GM12875 (cell line): Measurements from ENCODE around the gene SCN11A.

Experiments
- H3K4me3 ChIP-seq: one replicate; pipeline ENCODE4 v1.5.1; 2011; ENCODE audit warnings: low read depth, low read length, control low read depth
- TF ChIP-seq, protein P1 (sequence below): IDR thresholded peaks from 2 replicates; pipeline ENCODE4 v1.5.1; 2011; ENCODE audit warnings: low read depth, mild to moderate bottlenecking, control low read depth, inconsistent platforms, low read length, moderate library complexity, borderline replicate concordance; ENCODE audit not compliant: insufficient read depth

Gene SCN11A

DNA sequence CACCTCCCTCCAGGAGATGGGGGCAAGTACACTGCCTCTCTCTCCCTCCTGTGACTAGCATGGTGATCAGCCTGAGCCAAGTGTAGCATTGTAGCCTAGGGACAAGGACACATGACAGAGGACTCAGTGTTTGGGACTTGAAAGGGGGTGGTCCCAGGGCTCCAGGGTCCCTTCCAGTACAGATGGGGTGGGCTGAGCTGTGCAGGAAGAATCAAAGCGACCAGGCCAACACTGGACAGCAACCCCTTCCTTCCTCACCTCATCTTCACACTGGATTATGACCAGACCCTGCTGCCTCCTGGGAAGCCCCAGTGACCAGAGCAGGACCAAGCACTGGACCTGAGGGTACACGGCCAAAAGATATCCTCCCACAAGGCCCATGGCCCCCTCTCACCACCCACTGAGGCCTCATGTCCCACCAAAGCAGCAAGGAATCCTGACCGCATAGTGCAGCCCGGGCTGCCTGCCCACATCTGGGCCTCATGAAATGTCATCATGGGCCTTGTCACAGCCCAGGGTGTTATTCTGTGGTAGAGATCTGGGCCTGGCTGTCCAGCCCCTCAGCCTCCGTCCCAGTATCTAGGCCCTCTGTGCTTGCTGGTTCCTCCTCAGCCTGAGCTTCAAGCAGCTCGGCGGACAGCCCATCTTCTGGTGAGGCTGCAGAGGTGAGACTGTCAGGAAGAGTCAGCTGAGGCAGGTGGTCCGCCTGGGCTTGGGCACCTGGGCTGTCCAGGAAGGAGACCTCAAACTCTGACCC lies 46.1 kb upstream of the SCN11A start:
- no peak overlapping the region for H3K4me3 ChIP-seq
- TF ChIP-seq, protein P1, sequence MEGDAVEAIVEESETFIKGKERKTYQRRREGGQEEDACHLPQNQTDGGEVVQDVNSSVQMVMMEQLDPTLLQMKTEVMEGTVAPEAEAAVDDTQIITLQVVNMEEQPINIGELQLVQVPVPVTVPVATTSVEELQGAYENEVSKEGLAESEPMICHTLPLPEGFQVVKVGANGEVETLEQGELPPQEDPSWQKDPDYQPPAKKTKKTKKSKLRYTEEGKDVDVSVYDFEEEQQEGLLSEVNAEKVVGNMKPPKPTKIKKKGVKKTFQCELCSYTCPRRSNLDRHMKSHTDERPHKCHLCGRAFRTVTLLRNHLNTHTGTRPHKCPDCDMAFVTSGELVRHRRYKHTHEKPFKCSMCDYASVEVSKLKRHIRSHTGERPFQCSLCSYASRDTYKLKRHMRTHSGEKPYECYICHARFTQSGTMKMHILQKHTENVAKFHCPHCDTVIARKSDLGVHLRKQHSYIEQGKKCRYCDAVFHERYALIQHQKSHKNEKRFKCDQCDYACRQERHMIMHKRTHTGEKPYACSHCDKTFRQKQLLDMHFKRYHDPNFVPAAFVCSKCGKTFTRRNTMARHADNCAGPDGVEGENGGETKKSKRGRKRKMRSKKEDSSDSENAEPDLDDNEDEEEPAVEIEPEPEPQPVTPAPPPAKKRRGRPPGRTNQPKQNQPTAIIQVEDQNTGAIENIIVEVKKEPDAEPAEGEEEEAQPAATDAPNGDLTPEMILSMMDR = no peak

DNA sequence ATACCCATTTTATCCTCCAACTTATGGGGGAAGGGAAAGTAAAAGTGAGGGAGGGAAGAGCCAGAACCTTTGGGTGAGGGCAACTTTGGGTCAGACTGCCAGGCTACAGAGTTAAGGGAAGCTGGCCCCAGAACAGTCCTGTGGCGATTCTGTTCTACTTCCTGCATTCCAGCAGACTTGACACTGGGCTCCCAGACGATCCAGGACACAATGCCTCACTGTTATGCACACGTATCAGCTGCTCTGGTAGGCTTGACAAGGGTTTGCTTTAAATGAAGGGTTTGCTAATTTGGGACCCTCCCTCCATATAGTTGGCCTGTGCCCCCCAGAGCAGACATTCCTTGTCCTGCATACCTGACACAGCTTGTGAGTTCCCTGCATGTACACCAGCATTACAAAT lies 45.0 kb upstream of the SCN11A start:
- H3K4me3 ChIP-seq = no peak overlapping the region
- TF ChIP-seq, protein P1 = no peak

DNA sequence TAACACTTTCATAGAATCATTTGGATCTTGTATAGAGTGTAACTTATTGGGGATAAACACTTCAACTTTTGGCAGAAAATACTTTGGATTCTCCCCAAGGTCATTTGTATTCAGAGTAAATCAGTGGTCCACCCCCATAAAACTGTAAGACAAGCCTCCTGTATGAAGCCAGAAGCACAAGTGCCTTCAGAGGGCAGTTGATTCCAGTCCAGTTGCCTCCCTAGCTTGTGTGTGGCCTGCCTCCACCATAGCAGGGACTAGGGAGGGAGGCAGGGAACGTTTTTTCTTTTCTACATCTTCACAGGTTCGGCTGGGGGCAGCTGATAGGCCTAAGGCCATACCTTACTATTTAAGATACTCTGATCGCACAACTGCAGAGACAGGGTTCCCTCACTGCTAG lies 44.0 kb upstream of the SCN11A start:
- H3K4me3 ChIP-seq = no peak overlapping the region
- TF ChIP-seq, protein P1 = no peak

DNA sequence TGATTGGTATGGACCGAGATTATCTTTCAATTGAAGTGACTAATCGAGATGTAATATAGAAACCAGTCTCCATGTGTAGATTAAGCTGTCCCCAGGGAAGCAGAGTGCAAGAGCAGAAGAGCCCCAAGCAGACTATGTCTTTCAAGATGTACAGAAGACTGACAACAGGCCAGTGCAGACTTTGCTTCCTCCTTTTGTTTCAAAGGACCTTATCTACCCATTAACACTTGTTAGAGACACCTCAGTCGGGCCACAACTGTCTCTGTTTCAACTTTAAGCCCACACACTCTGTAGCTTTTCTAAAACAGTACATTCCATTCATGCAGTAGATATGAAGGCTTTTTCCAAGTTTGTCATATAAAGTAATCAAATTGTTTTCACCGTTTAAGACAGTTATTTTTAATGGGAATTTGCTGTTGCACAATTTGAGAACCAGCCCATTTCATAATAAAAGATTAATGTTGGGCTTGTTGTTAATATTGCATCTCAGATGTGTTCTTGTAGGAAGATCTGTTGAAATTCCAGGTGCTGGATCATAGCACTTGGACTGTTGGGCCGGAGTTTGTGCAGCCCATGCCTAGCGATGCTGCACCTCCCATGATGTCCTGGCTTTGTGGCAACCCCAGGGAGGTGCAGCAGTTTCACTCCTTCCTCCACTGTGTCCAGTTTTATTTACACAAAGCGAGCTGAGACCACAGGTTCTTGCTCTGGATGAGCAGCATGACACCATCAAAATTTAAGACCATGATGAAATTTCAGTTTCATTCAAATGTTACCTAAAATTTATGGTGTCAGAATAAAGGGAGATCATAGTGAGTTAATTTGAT lies 43.3 kb upstream of the SCN11A start:
- H3K4me3 ChIP-seq = no peak overlapping the region
- TF ChIP-seq, protein P1 = no peak

DNA sequence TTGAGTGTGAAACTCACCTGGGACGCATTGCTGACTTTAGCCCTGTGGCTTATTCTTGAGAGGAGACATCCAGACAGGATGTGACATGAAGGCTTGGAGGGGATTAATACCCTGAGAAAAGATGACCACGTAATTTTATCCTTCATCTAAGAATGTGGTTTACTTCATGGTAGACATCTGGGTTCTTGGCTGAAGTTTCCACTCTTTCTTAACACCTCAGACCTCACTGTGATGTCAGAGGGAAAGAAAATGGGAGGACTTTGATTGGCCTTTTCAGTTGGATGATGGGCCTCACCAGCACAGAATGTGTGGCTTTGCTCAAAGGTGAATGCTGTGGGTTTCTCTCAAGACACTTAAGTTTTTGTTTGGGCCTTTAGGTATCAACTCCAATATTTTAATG lies 39.2 kb upstream of the SCN11A start:
- H3K4me3 ChIP-seq = no peak overlapping the region
- TF ChIP-seq, protein P1 = no peak

DNA sequence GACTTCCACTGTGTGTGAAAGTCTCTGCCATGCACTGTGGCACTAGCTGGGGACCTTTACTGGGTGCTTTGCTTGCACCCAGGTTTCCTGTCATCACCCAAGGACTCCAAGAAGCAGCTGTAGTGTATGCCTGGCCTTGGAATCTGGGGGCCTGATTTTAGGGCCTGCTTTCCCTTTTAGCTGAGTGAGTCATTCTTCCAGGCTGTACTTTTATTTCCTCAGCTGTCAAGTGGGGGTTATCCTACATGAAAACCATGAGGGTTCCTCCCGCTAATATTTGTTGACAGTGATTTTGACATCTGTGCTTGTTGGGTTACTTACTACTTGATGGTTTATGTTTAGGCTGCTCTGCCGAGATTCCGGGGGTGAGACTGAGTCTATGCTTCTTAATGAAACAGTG lies 37.1 kb upstream of the SCN11A start:
- TF ChIP-seq, protein P1 = no peak
- no peak overlapping the region for H3K4me3 ChIP-seq
